GM19351 (cell line): ENCODE measurements around the gene MRPS21.
"Not testable (repeated sequence)": the region's sequence is repeated elsewhere in the genome, so short reads cannot be mapped to it uniquely, and the experiment has no call there.

Source experiments
- ATAC-seq: cut with Tn5 transposase; IDR thresholded peaks from one replicate; pipeline ENCODE4 v1.9.1; 2021; ENCODE audit warnings: mild to moderate bottlenecking, moderate library complexity; ENCODE audit not compliant: unreplicated experiment

MRPS21 gene

GRCh38 chr1:150281221-150281757 is 12.4 kb upstream of the MRPS21 start:
- no peak for ATAC-seq

DNA sequence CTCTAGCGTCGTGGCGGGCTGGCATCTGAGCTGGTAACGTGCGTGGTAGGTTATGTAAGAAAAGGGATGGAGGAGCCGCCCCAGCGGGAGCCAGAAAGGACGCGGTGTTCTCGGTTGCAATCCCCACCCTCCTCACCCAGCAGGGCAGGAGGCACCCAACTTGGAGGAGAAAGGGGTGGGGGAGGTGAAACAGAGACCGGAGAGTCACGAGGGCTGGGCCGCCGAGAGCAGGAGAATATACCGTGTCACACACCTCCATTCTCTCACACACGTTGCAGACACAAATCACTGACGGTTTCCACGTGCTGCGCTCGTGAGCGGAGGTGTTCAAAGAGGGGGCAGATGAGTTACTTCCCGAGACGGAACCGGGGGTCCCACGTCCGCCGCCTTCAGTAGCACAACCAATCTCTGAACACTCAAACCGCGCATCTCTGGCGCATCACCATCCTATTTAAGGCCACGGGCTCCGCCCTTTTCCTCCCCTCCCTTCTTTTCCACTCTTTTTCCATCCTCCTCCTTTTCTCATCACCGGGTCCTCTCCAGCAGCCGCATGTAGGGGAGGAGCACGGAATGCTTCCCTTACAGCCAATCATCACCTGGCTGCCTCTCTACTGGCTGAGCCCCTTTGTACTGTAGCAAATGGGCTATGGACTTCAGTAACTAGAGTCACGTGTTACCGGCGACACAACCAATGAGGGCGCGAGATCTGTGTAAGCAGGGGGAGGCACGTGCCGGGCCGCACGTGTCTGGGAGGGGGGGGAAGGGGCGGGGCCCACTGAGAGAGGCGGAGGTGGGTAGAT is 11.7 kb upstream of the MRPS21 start, which contains the start of gene CIART:
Gene CIART, plus strand, starts transcription at position 797 of the 800 bp plus-strand sequence. CDS start 714 bp downstream, outside the sequence.
- no peak for ATAC-seq

GRCh38 chr1:150282558-150282958 is 11.1 kb upstream of the MRPS21 start:
- no peak for ATAC-seq

DNA sequence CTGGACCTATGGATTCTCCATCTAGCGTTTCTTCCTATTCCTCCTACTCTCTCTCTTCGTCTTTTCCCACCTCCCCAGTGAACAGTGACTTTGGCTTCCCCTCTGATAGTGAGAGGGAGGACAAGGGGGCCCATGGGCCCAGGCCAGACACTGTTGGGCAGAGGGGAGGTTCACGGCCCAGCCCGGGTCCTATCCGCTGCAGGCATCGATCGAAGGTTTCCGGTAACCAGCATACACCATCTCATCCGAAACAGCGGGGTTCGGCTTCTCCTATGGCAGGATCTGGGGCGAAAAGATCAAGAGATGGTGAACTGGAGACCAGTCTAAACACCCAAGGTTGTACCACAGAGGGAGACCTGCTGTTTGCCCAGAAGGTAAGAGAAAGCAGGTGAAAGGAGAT is 10.4 kb upstream of the MRPS21 start:
- ATAC-seq: no peak

GRCh38 chr1:150288382-150288781 is 5.3 kb upstream of the MRPS21 start:
- ATAC-seq: no peak

GRCh38 chr1:150288822-150289221 is 4.8 kb upstream of the MRPS21 start:
- no peak for ATAC-seq

DNA sequence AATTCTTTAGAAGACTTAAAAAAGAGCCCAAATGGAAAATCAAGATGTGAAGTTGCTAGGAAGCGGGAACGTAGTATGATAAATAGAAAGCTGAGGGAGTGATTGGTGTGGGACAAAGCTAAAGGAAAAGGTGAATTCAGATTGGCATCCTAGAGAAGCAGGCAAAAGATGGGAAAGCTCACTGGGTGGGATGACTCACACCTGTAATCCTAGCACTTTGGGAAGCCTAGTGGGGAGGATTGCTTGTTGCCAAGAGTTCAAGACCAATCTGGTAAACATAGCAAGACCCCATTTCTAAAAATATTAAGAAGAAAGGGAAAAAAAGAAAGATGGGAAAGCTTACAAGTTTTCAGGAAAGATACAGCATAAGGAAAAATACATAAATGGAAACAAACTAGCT is 1.8 kb downstream of the MRPS21 start:
- ATAC-seq: no peak

DNA sequence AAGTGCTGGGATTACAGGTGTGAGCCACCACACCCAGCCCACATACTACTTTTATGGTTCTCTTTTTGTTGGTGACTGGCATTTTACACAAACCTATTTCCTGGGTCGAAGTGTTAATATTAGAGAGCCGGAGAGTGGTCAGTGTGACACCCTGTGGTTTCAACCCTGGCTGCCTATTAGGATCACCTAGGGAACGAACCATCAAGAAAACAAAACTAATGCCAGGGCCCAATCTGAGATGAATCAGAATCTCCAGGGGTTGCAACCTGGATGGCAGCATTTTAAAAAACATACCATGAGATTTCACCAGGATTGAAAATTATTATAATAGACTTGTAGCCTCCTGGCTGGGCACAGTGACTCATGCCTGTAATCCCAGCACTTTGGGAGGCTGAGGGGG is 6.1 kb downstream of the MRPS21 start:
- ATAC-seq: no peak

GRCh38 chr1:150302338-150302737 is 8.7 kb downstream of the MRPS21 start:
- no peak for ATAC-seq

DNA sequence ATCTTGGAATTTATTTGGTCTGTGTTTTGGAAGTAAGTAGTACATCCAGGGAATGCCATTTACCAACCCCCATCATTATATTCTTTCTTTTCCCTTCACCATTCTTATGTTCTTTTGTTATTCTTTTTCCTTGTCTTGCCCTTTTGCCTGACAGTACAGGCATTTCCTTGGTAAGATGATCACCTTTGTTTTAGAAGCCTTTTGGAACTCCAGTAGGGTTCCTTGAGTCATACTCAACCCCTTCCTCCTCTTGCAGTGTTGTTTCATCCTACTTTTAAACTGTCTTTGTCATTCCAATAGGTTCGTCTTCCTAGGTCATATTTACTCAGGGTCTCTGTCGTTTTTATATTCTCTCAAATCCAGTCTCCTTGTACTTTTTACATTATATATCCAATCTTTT is 9.2 kb downstream of the MRPS21 start:
- ATAC-seq: no peak

DNA sequence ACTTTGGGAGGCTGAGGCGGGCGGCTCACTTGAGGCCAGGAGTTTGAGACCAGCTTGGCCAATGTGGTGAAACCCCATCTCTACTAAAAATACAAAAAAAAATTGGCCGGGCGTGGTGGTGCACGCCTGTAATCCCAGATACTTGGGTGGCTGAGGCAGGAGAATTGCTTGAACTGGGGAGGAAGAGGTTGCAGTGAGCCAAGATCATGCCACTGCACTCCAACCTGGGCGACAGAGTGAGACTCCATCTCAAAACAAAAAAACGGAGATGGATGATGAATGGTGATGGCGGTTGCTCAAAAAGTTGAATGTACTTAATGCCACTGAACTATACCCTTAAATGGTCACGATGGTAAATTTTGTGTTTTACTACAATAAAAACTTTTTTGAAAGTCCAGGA is 14.9 kb downstream of the MRPS21 start:
- not testable (repeated sequence) for ATAC-seq

GRCh38 chr1:150309758-150310508 is 16.3 kb downstream of the MRPS21 start:
- ATAC-seq: no peak

DNA sequence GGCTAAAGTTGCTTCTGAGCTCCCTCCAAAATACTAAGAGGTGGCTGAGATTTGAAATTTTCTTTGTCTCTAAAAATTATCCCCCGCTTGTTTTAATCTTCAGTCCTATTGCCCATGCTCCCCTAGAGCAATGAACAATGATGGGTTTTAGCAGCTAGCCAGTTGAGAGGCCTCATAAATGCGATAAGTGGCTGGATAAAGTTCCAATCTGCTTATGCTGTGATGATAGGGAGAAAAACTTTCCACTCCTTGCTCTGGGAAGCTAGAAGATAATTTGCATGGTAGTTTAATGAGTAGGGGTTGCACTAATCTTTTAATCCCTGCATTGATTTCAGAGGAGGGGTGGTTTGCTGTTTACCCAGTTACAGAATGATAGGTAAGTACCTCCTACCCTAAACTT is 18.1 kb downstream of the MRPS21 start:
- ATAC-seq: no peak

- ATAC-seq: not testable (repeated sequence)
Observed at GRCh38 chr1:150314691-150315090, 21.0 kb downstream of the MRPS21 start.

DNA sequence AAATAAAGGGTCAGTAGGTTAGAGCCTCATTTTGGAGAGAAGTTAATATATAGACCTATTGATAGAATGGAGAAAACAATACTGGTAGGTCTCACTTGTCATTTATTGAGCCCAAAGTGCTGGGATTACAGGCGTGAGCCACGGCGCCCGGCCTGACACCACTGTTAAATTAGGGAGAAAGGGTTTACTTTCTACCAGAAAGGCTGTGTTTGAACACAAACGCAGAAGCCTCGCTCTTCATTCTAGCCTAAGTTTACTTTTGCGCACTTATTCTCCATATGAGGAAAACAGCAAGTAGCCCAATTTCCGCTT is 27.0 kb downstream of the MRPS21 start:
- ATAC-seq: no peak

- no peak for ATAC-seq
Observed at GRCh38 chr1:150321826-150322166, 28.1 kb downstream of the MRPS21 start.

- no peak for ATAC-seq
Observed at GRCh38 chr1:150322310-150322709, 28.6 kb downstream of the MRPS21 start.

GRCh38 chr1:150332651-150333290 is 39.1 kb downstream of the MRPS21 start:
- no peak for ATAC-seq

DNA sequence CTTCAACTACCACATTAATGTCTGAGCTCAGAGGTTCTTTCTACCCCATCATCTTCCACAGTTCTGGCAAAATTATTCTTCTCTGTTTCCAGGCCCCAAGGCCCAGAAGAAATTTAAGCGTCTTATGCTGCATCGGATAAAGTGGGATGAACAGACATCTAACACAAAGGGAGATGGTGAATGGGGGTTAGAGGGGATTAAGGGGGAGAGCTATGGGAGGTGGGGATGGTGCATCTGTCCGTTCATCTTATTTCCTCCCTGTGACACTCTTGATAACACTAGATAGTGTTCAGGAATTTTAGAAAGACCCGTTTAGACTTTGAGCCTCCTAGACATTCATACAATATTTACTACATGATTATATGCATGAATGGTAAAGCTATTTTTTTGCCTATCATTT is 52.7 kb downstream of the MRPS21 start:
- no peak for ATAC-seq

DNA sequence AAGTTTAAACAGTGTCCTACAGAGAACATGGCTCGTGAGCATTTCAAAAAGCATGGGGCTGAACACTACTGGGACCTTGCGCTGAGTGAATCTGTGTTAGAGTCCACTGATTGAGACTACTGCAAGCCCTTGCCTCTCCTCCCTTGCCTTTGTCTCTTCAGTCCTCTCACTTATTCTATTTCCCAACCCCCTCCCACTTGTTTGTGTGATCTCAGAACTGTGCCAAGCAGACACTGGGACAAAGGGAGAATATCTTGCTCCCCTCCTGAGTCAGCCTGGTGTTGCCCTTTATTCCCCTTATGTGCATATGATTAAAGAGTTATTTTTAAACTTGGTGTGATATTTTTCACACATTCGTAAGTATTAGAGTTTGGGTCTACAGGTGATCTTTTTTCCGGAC is 59.2 kb downstream of the MRPS21 start:
- no peak for ATAC-seq
